GM12878 (cell line): ENCODE measurements around the gene ARPC5L.

ENCODE experiments used
- DPF2 ChIP-seq: fragments of 450-650 bp; IDR thresholded peaks from 2 replicates; pipeline ENCODE4 v1.6.1; 2017; ENCODE audit warnings: mild to moderate bottlenecking
- GABPA ChIP-seq: IDR thresholded peaks from 2 replicates; pipeline ENCODE4 v1.6.1; 2014; ENCODE audit warnings: antibody characterized with exemption, low read depth, mild to moderate bottlenecking, inconsistent platforms
- MXI1 ChIP-seq: fragments of 150-350 bp; IDR thresholded peaks from 2 replicates; pipeline ENCODE4 v1.6.1; 2011; ENCODE audit warnings: low read depth, mild to moderate bottlenecking, inconsistent platforms, low read length, improper control_type of control experiment
- POLR2A ChIP-seq: IDR thresholded peaks from 2 replicates; pipeline ENCODE4 v1.6.1; 2011; ENCODE audit warnings: low read depth, mild to moderate bottlenecking, low read length
- TARDBP ChIP-seq: IDR thresholded peaks from 2 replicates; pipeline ENCODE4 v1.6.1; 2016; ENCODE audit warnings: borderline replicate concordance
- YY1 ChIP-seq: IDR thresholded peaks from 2 replicates; pipeline ENCODE4 v1.6.1; 2011; ENCODE audit warnings: low read depth, mild to moderate bottlenecking, low read length

- no peak for TF ChIP-seq MXI1
- TF ChIP-seq YY1 = no peak
- no peak for TF ChIP-seq TARDBP
- no peak for TF ChIP-seq GABPA
- TF ChIP-seq DPF2 = no peak
- TF ChIP-seq POLR2A = no peak
These were observed 21.6 kb upstream of the ARPC5L start for GRCh38 chr9:124840300-124840833.
